HEK293T (cell line): Measurements from ENCODE around the gene HK1.

Source experiments
- BHLHE40 ChIP-seq: fragments of 450-650 bp; IDR thresholded peaks from 2 replicates; pipeline ENCODE4 v1.6.1; 2016; ENCODE audit warnings: mild to moderate bottlenecking, moderate library complexity, borderline replicate concordance
- L3MBTL2 ChIP-seq: fragments of 450-650 bp; conservative IDR thresholded peaks from 2 replicates; pipeline ENCODE4 v1.6.1; 2016; ENCODE audit warnings: mild to moderate bottlenecking
- PKNOX1 ChIP-seq: fragments of 450-650 bp; IDR thresholded peaks from 2 replicates; pipeline ENCODE4 v1.6.1; 2016
- SUZ12 ChIP-seq: fragments of 450-650 bp; IDR thresholded peaks from 2 replicates; pipeline ENCODE4 v1.6.1; 2016; ENCODE audit warnings: mild to moderate bottlenecking

GRCh38 chr10:69321039-69321715 is 42.9 kb downstream of the HK1 start:
- TF ChIP-seq PKNOX1 (no peak), BHLHE40 (no peak), SUZ12 (no peak), L3MBTL2 (no peak)
